IMR-90 (cell line): ENCODE measurements around the gene NF2. TPM values are rescaled to one million over a fixed set of nuclear protein-coding genes. Genes with fewer than 3 reads are reported as not detected.

Experiments
- ATAC-seq: fragments of 200-7000 bp; cut with Tn5 transposase; 2 replicates; pipeline ENCODE4 v1.9.1; 2020; ENCODE audit warnings: low read depth, mild to moderate bottlenecking, moderate library complexity
- BruUV-seq: library from RNA; stranded (reverse); fragments of 400-500 nt; replicated peaks from 2 replicates; lab custom pipeline; 2021; lab: Mats Ljungman, UMichigan
- CTCF ChIA-PET: fragments of 300-600 bp; formaldehyde crosslinking; extraction: SDS; loops from one replicate; lab custom pipeline; 2021; ENCODE audit warnings: antibody characterized with exemption; lab: Yijun Ruan, JAX
- POLR2A ChIA-PET: fragments of 300-600 bp; sonication (Branson Sonifier 250); formaldehyde crosslinking; loops from one replicate; lab custom pipeline; 2022; ENCODE audit warnings: antibody characterized with exemption; ENCODE audit not compliant: unreplicated experiment; lab: Charles Lee
- DNase-seq: peaks from one replicate; pipeline ENCODE4 v3.0.0; 2013
- H2AFZ ChIP-seq: replicated peaks from 2 replicates; pipeline ENCODE3; 2013; ENCODE audit warnings: low read length, mild to moderate bottlenecking; ENCODE audit not compliant: poor library complexity
- H2AK5ac ChIP-seq: 2 replicates; pipeline ENCODE4 v1.6.1; 2013; ENCODE audit warnings: low read depth, low read length, inconsistent platforms
- H2AK9ac ChIP-seq: replicated peaks from 2 replicates; pipeline ENCODE3; 2013; ENCODE audit warnings: mild to moderate bottlenecking, low read depth, low read length, moderate library complexity; ENCODE audit not compliant: poor library complexity
- H2BK120ac ChIP-seq: 2 replicates; pipeline ENCODE4 v1.6.1; 2013; ENCODE audit warnings: low read depth, low read length, inconsistent platforms
- H2BK15ac ChIP-seq: 3 replicates; pipeline ENCODE4 v1.6.1; 2013; ENCODE audit warnings: low read depth, low read length, inconsistent platforms
- H2BK20ac ChIP-seq: 2 replicates; pipeline ENCODE4 v1.6.1; 2013; ENCODE audit warnings: low read depth, mild to moderate bottlenecking, inconsistent platforms, low read length, moderate library complexity
- H2BK5ac ChIP-seq: 2 replicates; pipeline ENCODE4 v1.6.1; 2013; ENCODE audit warnings: mild to moderate bottlenecking, low read depth, low read length, inconsistent platforms; ENCODE audit not compliant: poor library complexity, severe bottlenecking
- H3K14ac ChIP-seq: replicated peaks from 2 replicates; pipeline ENCODE4 v1.6.1; 2013; ENCODE audit warnings: low read depth, low read length, inconsistent platforms
- H3K18ac ChIP-seq: 2 replicates; pipeline ENCODE4 v1.6.1; 2013; ENCODE audit warnings: low read depth, low read length, control low read depth
- H3K23ac ChIP-seq: 2 replicates; pipeline ENCODE4 v1.6.1; 2013; ENCODE audit warnings: low read depth, low read length, inconsistent platforms
- H3K27ac ChIP-seq: 2 replicates; pipeline ENCODE4 v1.5.1; 2013; ENCODE audit warnings: mild to moderate bottlenecking, control low read depth, low read length; ENCODE audit not compliant: insufficient read depth
- H3K27me3 ChIP-seq: 2 replicates; pipeline ENCODE4 v1.6.1; 2013; ENCODE audit warnings: low read length; ENCODE audit not compliant: control insufficient read depth, insufficient read depth
- H3K36me3 ChIP-seq: 2 replicates; pipeline ENCODE4 v1.6.1; 2013; ENCODE audit warnings: low read length, mixed read lengths; ENCODE audit not compliant: control insufficient read depth, insufficient read depth
- H3K4ac ChIP-seq: 2 replicates; pipeline ENCODE4 v1.6.1; 2013; ENCODE audit warnings: low read depth, low read length, inconsistent platforms
- H3K4me1 ChIP-seq: 2 replicates; pipeline ENCODE4 v1.6.1; 2013; ENCODE audit warnings: low read length, mixed read lengths; ENCODE audit not compliant: control insufficient read depth, insufficient read depth
- H3K4me2 ChIP-seq: 2 replicates; pipeline ENCODE4 v1.6.1; 2013; ENCODE audit warnings: low read depth, mild to moderate bottlenecking, control low read depth, low read length, moderate library complexity
- H3K4me3 ChIP-seq: 2 replicates; pipeline ENCODE4 v1.5.1; 2013; ENCODE audit warnings: low read depth, mild to moderate bottlenecking, control low read depth, low read length, moderate library complexity; ENCODE audit not compliant: insufficient read depth
- H3K56ac ChIP-seq: 2 replicates; pipeline ENCODE4 v1.6.1; 2013; ENCODE audit warnings: low read length, inconsistent platforms; ENCODE audit not compliant: insufficient read depth; ENCODE audit errors: extremely low read depth
- H3K79me1 ChIP-seq, 2 experiments: 2 replicates each; pipeline ENCODE4 v1.6.1; 2013; ENCODE audit warnings: low read length in 2 of 2, inconsistent platforms in 1 of 2, low read depth in 1 of 2
- H3K9ac ChIP-seq: 2 replicates; pipeline ENCODE4 v1.6.1; 2013; ENCODE audit warnings: low read depth, low read length, control low read depth
- H3K9me1 ChIP-seq: 2 replicates; pipeline ENCODE4 v1.6.1; 2013; ENCODE audit warnings: low read length, inconsistent platforms; ENCODE audit not compliant: insufficient read depth
- H3K9me3 ChIP-seq: 2 replicates; pipeline ENCODE4 v1.6.1; 2013; ENCODE audit warnings: low read length; ENCODE audit not compliant: control insufficient read depth, insufficient read depth
- H4K20me1 ChIP-seq: 2 replicates; pipeline ENCODE4 v1.6.1; 2013; ENCODE audit warnings: low read length, inconsistent platforms; ENCODE audit not compliant: insufficient read depth
- H4K5ac ChIP-seq: 2 replicates; pipeline ENCODE4 v1.6.1; 2013; ENCODE audit warnings: mild to moderate bottlenecking, low read depth, low read length, control low read depth
- H4K8ac ChIP-seq, 2 experiments: 2 replicates each; pipeline ENCODE4 v1.6.1; 2013; ENCODE audit warnings: low read depth in 2 of 2, low read length in 2 of 2, control low read depth in 1 of 2, inconsistent platforms in 1 of 2
- H4K91ac ChIP-seq: 2 replicates; pipeline ENCODE4 v1.6.1; 2013; ENCODE audit warnings: low read depth, low read length, inconsistent platforms; ENCODE audit not compliant: insufficient read depth
- BHLHE40 ChIP-seq: fragments of 150-350 bp; IDR thresholded peaks from 2 replicates; pipeline ENCODE4 v1.6.1; 2016; ENCODE audit warnings: mild to moderate bottlenecking, low read depth, low read length
- FOS ChIP-seq: fragments of 150-350 bp; IDR thresholded peaks from 2 replicates; pipeline ENCODE4 v1.6.1; 2016; ENCODE audit warnings: low read depth, low read length
- USF2 ChIP-seq: fragments of 150-350 bp; IDR thresholded peaks from 2 replicates; pipeline ENCODE4 v1.6.1; 2017; ENCODE audit warnings: mild to moderate bottlenecking, antibody characterized with exemption, low read length, low read depth
- WGBS, 2 experiments: methylation state at CpG; one replicate each; pipeline versions ENCODE4 v1.1.5 to v1.1.7; 2013; ENCODE audit warnings: missing lambda C conversion rate in 2 of 2; ENCODE audit not compliant: insufficient read length in 1 of 2; ENCODE audit errors: extremely low coverage in 2 of 2; 5-methylcytosine and 5-hydroxymethylcytosine counted together
- dilution Hi-C: fragments of 300-500 bp; cut with HindIII; formaldehyde crosslinking; loops from one replicate; pipeline ENCODE4 v1.14.3; 2018; ENCODE audit warnings: low sequenced_read_pairs; ENCODE audit not compliant: unreplicated experiment
- in situ Hi-C: fragments of 300-500 bp; cut with MboI; formaldehyde crosslinking; loops from 3 replicates; pipeline ENCODE4 v1.14.3; 2019; ENCODE audit warnings: low sequenced_read_pairs, inconsistent platforms, mixed read lengths
- intact Hi-C: fragments of 100-400 bp; cut with micrococcal nuclease; formaldehyde crosslinking; loops from 2 replicates; pipeline ENCODE4 v1.10.0; 2022
- polyA plus RNA-seq, 3 experiments: library from polyadenylated mRNA; depleted of rRNA; stranded (reverse); fragments of >200 nt; gene quantifications; 2 replicates each; pipeline ENCODE4 v1.2.3, GENCODE V29; 2012; ENCODE audit warnings: low replicate concordance in 1 of 3
- total RNA-seq: library from RNA; depleted of rRNA; stranded (reverse); fragments of >200 nt; gene quantifications from 2 replicates; pipeline ENCODE4 v1.2.3, GENCODE V29; 2012

NF2 gene
- total and polyA plus RNA-seq, 2 of the 4 experiments (the other 2 are of a cell fraction), result 59.0 to 151 TPM

GRCh38 chr22:29732883-29733282, 129.4 kb downstream of the NF2 start:
- ChIA-PET POLR2A (interaction anchor here (0.5 kb wide), 1 partner anchor 74 kb away, joined by 4 read pairs; no protein-coding TSS in a partner anchor), CTCF (no interaction called here)
- Histone ChIP-seq H2BK20ac (no peak overlapping the region), H2BK120ac (no peak overlapping the region), H2BK5ac (no peak overlapping the region), H3K4ac (no peak overlapping the region), H3K79me1 (no peaks in the 10 kb centered on the region), H4K91ac (no peak overlapping the region), H2BK15ac (no peak overlapping the region), H3K4me3 (no peak overlapping the region), H3K4me2 (no peak overlapping the region), H4K20me1 (no peaks in the 10 kb centered on the region), H2AK9ac (no peak overlapping the region), H3K23ac (no peak overlapping the region), H4K8ac (no peak overlapping the region), H3K36me3 (peaks cover 9% of the 10 kb centered on the region; the same call in 1 of the 2 replicates), H4K5ac (no peak overlapping the region), H3K14ac (no peak overlapping the region), H3K18ac (no peak overlapping the region), H3K9me1 (no peaks in the 10 kb centered on the region), H3K9me3 (no peaks in the 10 kb centered on the region), H2AFZ (no peak overlapping the region), H3K4me1 (no peaks in the 10 kb centered on the region), H3K27ac (no peak overlapping the region), H3K9ac (no peak overlapping the region), H2AK5ac (no peak overlapping the region), H3K27me3 (no peaks in the 10 kb centered on the region), H3K56ac (no peak overlapping the region)
- ATAC-seq (no peak), DNase-seq (no peak)
- no CpG with 5 or more reads among the region's 6 CpGs for WGBS, 2 experiments
- no TSS peak for BruUV-seq
- dilution Hi-C loops (no loop called here), in situ Hi-C loops (no loop called here), intact Hi-C loops (no loop called here)
- no peak for TF ChIP-seq FOS
- no peak for TF ChIP-seq BHLHE40
- TF ChIP-seq USF2, result no peak
